H9 (cell line): Measurements from ENCODE around the gene FAM120A. TPM values are rescaled to one million over a fixed set of nuclear protein-coding genes. Genes with fewer than 3 reads are reported as not detected.

Experiments
- DNase-seq: peaks from one replicate; pipeline ENCODE4 v3.0.0-alpha.2; 2017
- H2AFZ ChIP-seq: one replicate; pipeline ENCODE4 v1.6.1; 2013; ENCODE audit warnings: mild to moderate bottlenecking, low read length, control low read depth, moderate library complexity
- H2AK5ac ChIP-seq: 2 replicates; pipeline ENCODE4 v1.6.1; 2013; ENCODE audit warnings: low read length, control low read depth, mixed read lengths; ENCODE audit not compliant: insufficient read length
- H2BK120ac ChIP-seq: one replicate; pipeline ENCODE4 v1.6.1; 2013; ENCODE audit warnings: low read depth, mild to moderate bottlenecking, low read length, control low read depth, inconsistent platforms; ENCODE audit not compliant: poor library complexity, severe bottlenecking
- H2BK12ac ChIP-seq: 2 replicates; pipeline ENCODE4 v1.6.1; 2013; ENCODE audit warnings: low read length, control low read depth, mixed read lengths, low read depth; ENCODE audit not compliant: insufficient read length
- H2BK15ac ChIP-seq: 2 replicates; pipeline ENCODE4 v1.6.1; 2013; ENCODE audit warnings: low read depth, low read length, control low read depth
- H2BK20ac ChIP-seq: one replicate; pipeline ENCODE4 v1.6.1; 2013; ENCODE audit warnings: low read depth, mild to moderate bottlenecking, low read length, control low read depth, inconsistent platforms; ENCODE audit not compliant: poor library complexity, severe bottlenecking
- H2BK5ac ChIP-seq: 2 replicates; pipeline ENCODE4 v1.6.1; 2013; ENCODE audit warnings: low read length, control low read depth, mixed read lengths; ENCODE audit not compliant: insufficient read length
- H3K14ac ChIP-seq: 2 replicates; pipeline ENCODE4 v1.6.1; 2013; ENCODE audit warnings: low read length, control low read depth; ENCODE audit not compliant: insufficient read depth
- H3K18ac ChIP-seq: 2 replicates; pipeline ENCODE4 v1.6.1; 2013; ENCODE audit warnings: low read depth, mild to moderate bottlenecking, mixed read lengths, low read length, control low read depth; ENCODE audit not compliant: insufficient read length
- H3K23ac ChIP-seq: 2 replicates; pipeline ENCODE4 v1.6.1; 2013; ENCODE audit warnings: low read length, control low read depth, mixed read lengths, low read depth; ENCODE audit not compliant: insufficient read length
- H3K23me2 ChIP-seq: 2 replicates; pipeline ENCODE4 v1.6.1; 2013; ENCODE audit warnings: low read depth, mild to moderate bottlenecking, mixed read lengths, low read length, control low read depth; ENCODE audit not compliant: insufficient read length, poor library complexity, severe bottlenecking
- H3K27ac ChIP-seq: 2 replicates; pipeline ENCODE4 v1.5.1; 2013; ENCODE audit warnings: low read length, control low read depth, mixed read lengths, low read depth; ENCODE audit not compliant: insufficient read length
- H3K27me3 ChIP-seq: 2 replicates; pipeline ENCODE4 v1.6.1; 2013; ENCODE audit warnings: low read length, control low read depth, inconsistent platforms; ENCODE audit not compliant: insufficient read depth
- H3K4ac ChIP-seq: 2 replicates; pipeline ENCODE4 v1.6.1; 2013; ENCODE audit warnings: low read depth, mild to moderate bottlenecking, control low read depth, inconsistent platforms, low read length, moderate library complexity
- H3K4me1 ChIP-seq: 2 replicates; pipeline ENCODE4 v1.6.1; 2013; ENCODE audit warnings: low read length, control low read depth, inconsistent platforms; ENCODE audit not compliant: insufficient read depth
- H3K4me2 ChIP-seq: 2 replicates; pipeline ENCODE4 v1.6.1; 2013; ENCODE audit warnings: low read length, control low read depth, mixed read lengths; ENCODE audit not compliant: insufficient read length, insufficient read depth
- H3K56ac ChIP-seq: 2 replicates; pipeline ENCODE4 v1.6.1; 2013; ENCODE audit warnings: low read depth, mild to moderate bottlenecking, mixed read lengths, low read length, control low read depth; ENCODE audit not compliant: insufficient read length
- H3K79me1 ChIP-seq: 2 replicates; pipeline ENCODE4 v1.6.1; 2013; ENCODE audit warnings: low read depth, mild to moderate bottlenecking, moderate library complexity, low read length, control low read depth, inconsistent platforms; ENCODE audit not compliant: insufficient read depth, poor library complexity, severe bottlenecking
- H3K79me2 ChIP-seq: 2 replicates; pipeline ENCODE4 v1.6.1; 2013; ENCODE audit warnings: low read length, control low read depth, inconsistent platforms; ENCODE audit not compliant: insufficient read depth
- H3K9ac ChIP-seq: 2 replicates; pipeline ENCODE4 v1.6.1; 2013; ENCODE audit warnings: low read length, control low read depth, mixed read lengths; ENCODE audit not compliant: insufficient read length; ENCODE audit errors: extremely low read depth
- H3K9me3 ChIP-seq: one replicate; pipeline ENCODE4 v1.6.1; 2013; ENCODE audit warnings: low read depth, low read length, inconsistent platforms; ENCODE audit not compliant: control insufficient read depth
- H3T11ph ChIP-seq: one replicate; pipeline ENCODE4 v1.6.1; 2013; ENCODE audit warnings: mild to moderate bottlenecking, low read length, control low read depth, inconsistent platforms
- H4K20me1 ChIP-seq: one replicate; pipeline ENCODE4 v1.6.1; 2013; ENCODE audit not compliant: control insufficient read depth, insufficient read length, insufficient read depth
- H4K5ac ChIP-seq: 2 replicates; pipeline ENCODE4 v1.6.1; 2013; ENCODE audit warnings: low read depth, mild to moderate bottlenecking, mixed read lengths, low read length, control low read depth; ENCODE audit not compliant: insufficient read length
- H4K8ac ChIP-seq: replicated peaks from 2 replicates; pipeline ENCODE4 v1.6.1; 2013; ENCODE audit warnings: low read length, control low read depth, mixed read lengths, low read depth; ENCODE audit not compliant: insufficient read length
- H4K91ac ChIP-seq: 2 replicates; pipeline ENCODE4 v1.6.1; 2013; ENCODE audit warnings: low read depth, mild to moderate bottlenecking, moderate library complexity, mixed read lengths, low read length, control low read depth; ENCODE audit not compliant: insufficient read length
- H3K27ac Mint-ChIP-seq, 3 experiments: 2 replicates in 2 of 3; 3 replicates in 1 of 3; pipeline ENCODE4 v1.8.0; 2020 to 2021; ENCODE audit warnings: mixed read lengths in 3 of 3, mild to moderate bottlenecking in 1 of 3, moderate library complexity in 1 of 3
- H3K27me3 Mint-ChIP-seq: 2 replicates; pipeline ENCODE4 v1.8.0; 2021; ENCODE audit warnings: low read depth, mild to moderate bottlenecking, moderate library complexity, mixed read lengths
- H3K36me3 Mint-ChIP-seq, 3 experiments: 2 replicates in 2 of 3; 3 replicates in 1 of 3; pipeline ENCODE4 v1.8.0; 2020 to 2021; ENCODE audit warnings: low read depth in 3 of 3, mixed read lengths in 3 of 3; ENCODE audit not compliant: insufficient read depth in 1 of 3
- H3K4me1 Mint-ChIP-seq, 2 experiments: 2 replicates each; pipeline ENCODE4 v1.8.0; 2020; ENCODE audit warnings: mixed read lengths in 2 of 2
- H3K4me3 Mint-ChIP-seq, 2 experiments: 2 replicates in 1 of 2; 3 replicates in 1 of 2; pipeline ENCODE4 v1.8.0; 2020 to 2021; ENCODE audit warnings: mild to moderate bottlenecking in 2 of 2, mixed read lengths in 2 of 2, moderate library complexity in 1 of 2
- H3K9me3 Mint-ChIP-seq, 2 experiments: 2 replicates in 1 of 2; 3 replicates in 1 of 2; pipeline ENCODE4 v1.8.0; 2020; ENCODE audit warnings: mild to moderate bottlenecking in 2 of 2, mixed read lengths in 2 of 2, moderate library complexity in 1 of 2
- CTCF ChIP-seq: fragments of 200-600 bp; sonication (generic); conservative IDR thresholded peaks from 3 replicates; pipeline ENCODE4 v1.8.0; 2021; ENCODE audit warnings: antibody characterized with exemption, mild to moderate bottlenecking
- WGBS: extraction: QIAGEN DNeasy Blood & Tissue Kit; methylation state at CpG from one replicate; pipeline ENCODE4 v1.1.7; 2013; ENCODE audit warnings: missing lambda C conversion rate, low lambda C conversion rate, mixed read lengths; ENCODE audit not compliant: insufficient read length; ENCODE audit errors: extremely low coverage; 5-methylcytosine and 5-hydroxymethylcytosine counted together
- total RNA-seq: library from RNA; stranded (reverse); gene quantifications from 2 replicates; pipeline ENCODE4 v1.2.1, GENCODE V29; 2021

Gene FAM120A
- total RNA-seq, 1 experiment from 2014 or later, result 57.7 TPM

- Histone ChIP-seq H3K4ac (no peak overlapping the region), H2BK5ac (no peak overlapping the region), H3K23me2 (no peaks in the 10 kb centered on the region), H2AFZ (no peak overlapping the region), H3K56ac (no peak overlapping the region), H3T11ph (no peak overlapping the region), H3K14ac (no peak overlapping the region), H2BK12ac (no peak overlapping the region), H2BK120ac (no peak overlapping the region), H2BK15ac (no peak overlapping the region), H3K4me2 (no peak overlapping the region), H4K20me1 (peaks cover 2% of the 10 kb centered on the region), H3K9me3 (no peaks in the 10 kb centered on the region), H2BK20ac (no peak overlapping the region), H3K79me2 (no peaks in the 10 kb centered on the region), H3K27ac (no peak overlapping the region), H4K8ac (no peak overlapping the region), H3K4me1 (peaks cover 12% of the 10 kb centered on the region; the same call in 1 of the 2 replicates), H3K79me1 (no peaks in the 10 kb centered on the region), H4K5ac (no peak overlapping the region), H3K18ac (no peak overlapping the region), H3K9ac (no peak overlapping the region), H4K91ac (no peak overlapping the region), H3K23ac (no peak overlapping the region), H3K27me3 (no peaks in the 10 kb centered on the region), H2AK5ac (no peak overlapping the region)
- DNase-seq, result no peak
- no peaks in the 10 kb centered on the region for H3K27me3 Mint-ChIP-seq
- H3K9me3 Mint-ChIP-seq, result no peaks in the 10 kb centered on the region
- no CpG with 5 or more reads among the region's 5 CpGs for WGBS
- no peak for TF ChIP-seq CTCF
- no peak overlapping the region for H3K27ac Mint-ChIP-seq
- peaks cover 35 to 49% of the 10 kb centered on the region in 2 experiments for H3K4me1 Mint-ChIP-seq
- H3K36me3 Mint-ChIP-seq, result no peaks in the 10 kb centered on the region
- no peak overlapping the region for H3K4me3 Mint-ChIP-seq
Observed at GRCh38 chr9:93595461-93595860, 144.0 kb downstream of the FAM120A start.
